Upper lobe of left lung (tissue), 6 donors: Measurements from ENCODE around the gene TMEM63A. TPM values are rescaled to one million over a fixed set of nuclear protein-coding genes. Genes with fewer than 3 reads are reported as not detected.

ENCODE experiments used
- ATAC-seq, 2 donors: fragments of 200-7000 bp; cut with Tn5 transposase; one replicate each; pipeline ENCODE4 v1.9.1; 2022; ENCODE audit warnings: mild to moderate bottlenecking in 2 of 2, moderate library complexity in 2 of 2; ENCODE audit not compliant: low FRiP score in 2 of 2
- DNase-seq, 2 donors: peaks; one replicate each; pipeline ENCODE4 v3.0.0-alpha.2; 2019 to 2020
- H3K27ac ChIP-seq, 4 donors: fragments of 200-600 bp; sonication (generic); one replicate each; pipeline ENCODE4 v1.5.1; 2016 to 2019
- H3K27me3 ChIP-seq, 4 donors: fragments of 200-600 bp; sonication (generic); one replicate each; pipeline ENCODE4 v1.5.1; 2017 to 2019
- H3K36me3 ChIP-seq, 4 donors: fragments of 200-600 bp; sonication (generic); one replicate each; pipeline ENCODE4 v1.5.1; 2016 to 2019
- H3K4me1 ChIP-seq, 4 donors: fragments of 200-600 bp; sonication (generic); one replicate each; pipeline ENCODE4 v1.5.1; 2018 to 2019
- H3K4me3 ChIP-seq, 4 donors: fragments of 200-600 bp; sonication (generic); one replicate each; pipeline ENCODE4 v1.5.1; 2017 to 2019; ENCODE audit warnings: mild to moderate bottlenecking in 2 of 4, moderate library complexity in 1 of 4
- H3K9me3 ChIP-seq, 4 donors: fragments of 200-600 bp; sonication (generic); one replicate each; pipeline ENCODE4 v1.5.1; 2018 to 2019
- CTCF ChIP-seq, 6 experiments: fragments of 450-650 bp in 4 of 6; fragments of 200-600 bp in 2 of 6; sonication (generic) in 2 of 6; IDR thresholded peaks; one replicate each; pipeline ENCODE4 v1.5.1; 2016 to 2019; ENCODE audit warnings: antibody characterized with exemption in 6 of 6
- EP300 ChIP-seq, 4 donors: sonication (generic); formaldehyde crosslinking; IDR thresholded peaks; one replicate each; pipeline ENCODE4 v1.5.1; 2017; ENCODE audit warnings: antibody characterized with exemption in 4 of 4, control low read depth in 2 of 4
- POLR2A ChIP-seq, 4 donors: fragments of 450-650 bp; IDR thresholded peaks; one replicate each; pipeline ENCODE4 v1.5.1; 2016 to 2017; ENCODE audit warnings: antibody characterized with exemption in 4 of 4, mild to moderate bottlenecking in 2 of 4
- POLR2AphosphoS5 ChIP-seq, 2 donors: sonication (generic); formaldehyde crosslinking; IDR thresholded peaks; one replicate each; pipeline ENCODE4 v1.5.1; 2017; ENCODE audit warnings: antibody characterized with exemption in 2 of 2
- WGBS, 2 donors: methylation state at CpG; one replicate each; pipeline ENCODE4 v1.1.5; 2017 to 2018; 5-methylcytosine and 5-hydroxymethylcytosine counted together
- total RNA-seq, 6 donors: library from RNA; depleted of rRNA in 4 of 6; stranded (reverse); fragments of >200 nt in 4 of 6; gene quantifications; one replicate each; pipeline versions ENCODE4 v1.1.0 to v1.2.1, GENCODE V29; 2016 to 2021
- donor health status: DM: no; HTN: no; CAD: no; lungs with moderate emphysema.
- donor health status: DM: no; HTN: yes; CAD: no; lungs with severe emphysema.

TMEM63A gene
- total RNA-seq, 6 donors from 2014 or later, result 57.9 to 244 (median 105) TPM

GRCh38 chr1:225886159-225887029 lies 4.2 kb upstream of the TMEM63A start:
- WGBS, 2 donors, result 94 to 96% methylated on average over 6 to 19 of the region's 19 CpGs
- TF ChIP-seq POLR2AphosphoS5 (IDR thresholded peaks at IDR 0.05) (no peak), POLR2A (IDR thresholded peaks at IDR 0.05) (no peak), CTCF (IDR thresholded peaks at IDR 0.05) (no peak), EP300 (IDR thresholded peaks at IDR 0.05) (no peak)
- Histone ChIP-seq H3K9me3 (no peaks in the 10 kb centered on the region), H3K4me1 (peaks cover 6 to 10% (median 8%) of the 10 kb centered on the region in 4 donors), H3K27me3 (no peaks in the 10 kb centered on the region), H3K27ac (no peak overlapping the region), H3K36me3 (no peaks in the 10 kb centered on the region), H3K4me3 (no peak overlapping the region)
- DNase-seq (no peak), ATAC-seq (no peak)

- TF ChIP-seq POLR2A (IDR thresholded peaks at IDR 0.05) (no peak), CTCF (IDR thresholded peaks at IDR 0.05) (no peak), POLR2AphosphoS5 (IDR thresholded peaks at IDR 0.05) (no peak), EP300 (IDR thresholded peaks at IDR 0.05) (no peak)
Measured at GRCh38 chr1:225885336-225885735, 3.2 kb upstream of the TMEM63A start.

GRCh38 chr1:225883616-225884265 lies 1.6 kb upstream of the TMEM63A start:
- Histone ChIP-seq H3K27me3 (no peaks in the 10 kb centered on the region), H3K9me3 (no peaks in the 10 kb centered on the region), H3K36me3 (no peaks in the 10 kb centered on the region), H3K27ac (peak overlapping the region in 2 of 4 donors; percentile 89 to 92), H3K4me1 (peaks cover 31 to 36% (median 34%) of the 10 kb centered on the region in 4 donors), H3K4me3 (no peak overlapping the region)
- DNase-seq (no peak), ATAC-seq (no peak)
- TF ChIP-seq POLR2AphosphoS5 (IDR thresholded peaks at IDR 0.05) (no peak), EP300 (IDR thresholded peaks at IDR 0.05) (no peak), CTCF (IDR thresholded peaks at IDR 0.05) (no peak), POLR2A (IDR thresholded peaks at IDR 0.05) (no peak)
- 82 to 87% methylated on average over 9 to 11 of the region's 11 CpGs for WGBS, 2 donors

More at GRCh38 chr1:225885336-225885735, 3.2 kb upstream of the TMEM63A start:
- H3K4me3 ChIP-seq, result no peak overlapping the region
- ATAC-seq (no peak), DNase-seq (no peak)
- no peaks in the 10 kb centered on the region for H3K9me3 ChIP-seq
- WGBS, 2 donors, result 81 to 87% methylated on average over 6 of the region's 6 CpGs
- peaks cover 15 to 20% (median 18%) of the 10 kb centered on the region in 4 donors for H3K4me1 ChIP-seq
- no peak overlapping the region for H3K27ac ChIP-seq
- no peaks in the 10 kb centered on the region for H3K27me3 ChIP-seq
- H3K36me3 ChIP-seq, result no peaks in the 10 kb centered on the region

GRCh38 chr1:225882694-225883615 lies 775 bp upstream of the TMEM63A start:
- no peaks in the 10 kb centered on the region for H3K27me3 ChIP-seq
- DNase-seq (peak; percentile 62 to 92), ATAC-seq (peak; percentile 26 to 63)
- H3K36me3 ChIP-seq, result no peaks in the 10 kb centered on the region
- H3K9me3 ChIP-seq, result no peaks in the 10 kb centered on the region
- peak overlapping the region; percentile 59 to 92 (median 77) for H3K4me3 ChIP-seq
- 30 to 39% methylated on average over 11 to 15 of the region's 63 CpGs for WGBS, 2 donors
- peak overlapping the region; percentile 89 to 94 (median 91) for H3K27ac ChIP-seq
- peaks cover 38 to 44% (median 42%) of the 10 kb centered on the region in 4 donors for H3K4me1 ChIP-seq
- TF ChIP-seq POLR2A (IDR thresholded peaks at IDR 0.05) (no peak), CTCF (IDR thresholded peaks at IDR 0.05) (peak in 1 of 6 experiments; percentile 12), EP300 (IDR thresholded peaks at IDR 0.05) (no peak), POLR2AphosphoS5 (IDR thresholded peaks at IDR 0.05) (no peak)
